ENCODE data around the gene AP3M1. TPM values are rescaled to one million over a fixed set of nuclear protein-coding genes. Genes with fewer than 3 reads are reported as not detected.

The AP3M1 gene
- total RNA-seq, 2 donors from 2014 or later = 53.3 to 60.7 TPM

DNA sequence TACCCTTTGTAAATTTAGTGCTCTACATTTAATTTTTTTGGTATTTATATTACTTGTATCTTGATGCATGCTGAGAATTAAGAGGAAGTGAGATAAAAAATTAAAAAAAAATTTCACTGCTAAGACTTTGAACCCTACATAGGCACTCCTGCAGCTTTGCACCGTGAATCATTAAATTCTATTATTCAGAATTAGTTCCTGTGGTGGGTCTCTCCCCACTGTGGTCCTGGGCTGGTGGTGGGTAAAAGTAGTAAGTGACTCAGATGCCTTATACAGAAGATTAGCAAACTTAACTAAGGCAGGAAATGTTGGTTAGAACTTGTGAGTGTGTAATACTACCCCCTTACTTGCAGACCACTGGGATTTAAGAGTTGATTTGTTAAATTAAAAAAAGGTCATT lies 72.6 kb downstream of the AP3M1 start:
- H3K4me3 Mint-ChIP-seq = peak overlapping the region; percentile 82
- H3K4me1 Mint-ChIP-seq (ENCODE audit: low read depth in 2 of 2) = peaks cover 61 to 78% of the 10 kb centered on the region in 2 donors
- H3K36me3 Mint-ChIP-seq = peaks cover 21% of the 10 kb centered on the region
- DNase-seq (ENCODE audit: low spot score) (peak; percentile 78), ATAC-seq (peak; percentile 89 to 94)
- peak overlapping the region; percentile 97 to 99 for H3K27ac Mint-ChIP-seq
- H3K9me3 Mint-ChIP-seq = no peaks in the 10 kb centered on the region
- no peaks in the 10 kb centered on the region for H3K27me3 Mint-ChIP-seq

DNA sequence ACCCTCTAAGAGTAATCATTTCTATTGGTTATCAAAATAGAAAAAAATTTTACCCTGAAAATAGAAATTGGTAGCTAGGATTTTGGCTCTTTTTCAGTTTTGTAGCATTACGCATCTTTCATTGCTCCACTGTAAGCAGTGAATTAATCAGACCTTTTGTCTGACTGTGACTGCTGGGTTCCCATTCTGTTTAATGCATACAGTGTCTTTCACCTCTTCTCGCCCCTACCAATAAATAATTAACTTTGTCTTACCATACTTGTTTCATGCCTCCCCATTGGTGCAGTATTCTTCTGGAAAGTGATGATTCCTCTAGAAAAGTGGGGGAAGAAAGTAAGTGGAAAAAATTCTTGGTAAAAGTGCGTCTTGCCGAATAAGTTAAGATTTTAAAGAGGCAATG lies 73.2 kb downstream of the AP3M1 start:
- ATAC-seq = no peak
- no peaks in the 10 kb centered on the region for H3K27me3 Mint-ChIP-seq
- H3K9me3 Mint-ChIP-seq = no peaks in the 10 kb centered on the region
- peak overlapping the region; percentile 38 for H3K4me3 Mint-ChIP-seq
- no peak for DNase-seq (ENCODE audit: low spot score)
- H3K4me1 Mint-ChIP-seq (ENCODE audit: low read depth in 2 of 2) = peaks cover 59 to 79% of the 10 kb centered on the region in 2 donors
- H3K27ac Mint-ChIP-seq = peak overlapping the region; percentile 97 to 99
- H3K36me3 Mint-ChIP-seq = peaks cover 24% of the 10 kb centered on the region

GRCh38 chr10:74076961-74077360 lies 73.7 kb downstream of the AP3M1 start:
- Mint-ChIP-seq H3K9me3 (no peaks in the 10 kb centered on the region), H3K27ac (peak overlapping the region; percentile 97 to 99), H3K36me3 (peaks cover 24% of the 10 kb centered on the region), H3K4me3 (no peak overlapping the region), H3K4me1 (ENCODE audit: low read depth in 2 of 2) (peaks cover 56 to 74% of the 10 kb centered on the region in 2 donors), H3K27me3 (no peaks in the 10 kb centered on the region)
- no peak for DNase-seq (ENCODE audit: low spot score)
- no peak for ATAC-seq

- Mint-ChIP-seq H3K27ac (peak overlapping the region; percentile 97 to 99), H3K27me3 (no peaks in the 10 kb centered on the region), H3K9me3 (no peaks in the 10 kb centered on the region), H3K36me3 (peaks cover 24% of the 10 kb centered on the region), H3K4me3 (no peak overlapping the region), H3K4me1 (ENCODE audit: low read depth in 2 of 2) (peaks cover 50 to 64% of the 10 kb centered on the region in 2 donors)
- ATAC-seq (no peak), DNase-seq (ENCODE audit: low spot score) (no peak)
These were observed 74.7 kb downstream of the AP3M1 start for GRCh38 chr10:74075906-74076305.

- ATAC-seq = no peak
- Mint-ChIP-seq H3K36me3 (peaks cover 24% of the 10 kb centered on the region), H3K27ac (peak overlapping the region in 1 of 2 donors; percentile 99), H3K4me3 (no peak overlapping the region), H3K4me1 (ENCODE audit: low read depth in 2 of 2) (peaks cover 38% of the 10 kb centered on the region in 2 donors), H3K9me3 (no peaks in the 10 kb centered on the region), H3K27me3 (no peaks in the 10 kb centered on the region)
- no peak for DNase-seq (ENCODE audit: low spot score)
These were observed 78.1 kb downstream of the AP3M1 start for GRCh38 chr10:74072503-74072902.

DNA sequence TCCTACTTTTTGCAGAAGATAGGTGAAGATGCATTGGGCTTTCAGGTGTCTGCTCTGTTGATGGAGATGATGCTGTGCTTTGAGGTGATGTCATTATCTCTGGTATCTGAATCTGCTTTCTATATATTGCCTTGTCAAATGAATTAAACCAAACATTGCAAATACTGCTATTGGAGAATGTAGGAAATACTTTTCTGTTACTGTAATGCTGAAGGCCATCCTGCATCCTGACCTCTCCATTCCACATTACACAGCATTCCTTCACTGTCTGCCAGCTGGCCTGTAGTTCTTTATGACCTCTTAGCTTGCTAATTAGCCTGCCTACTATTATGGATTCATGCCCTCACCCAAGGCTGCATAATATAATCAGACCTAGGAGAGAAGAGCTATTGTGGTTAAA lies 79.5 kb downstream of the AP3M1 start:
- H3K4me3 Mint-ChIP-seq = no peak overlapping the region
- H3K27ac Mint-ChIP-seq = peak overlapping the region in 1 of 2 donors; percentile 12
- DNase-seq (ENCODE audit: low spot score) (no peak), ATAC-seq (no peak)
- H3K4me1 Mint-ChIP-seq (ENCODE audit: low read depth in 2 of 2) = peaks cover 25 to 30% of the 10 kb centered on the region in 2 donors
- H3K27me3 Mint-ChIP-seq = no peaks in the 10 kb centered on the region
- H3K36me3 Mint-ChIP-seq = peaks cover 19% of the 10 kb centered on the region
- no peaks in the 10 kb centered on the region for H3K9me3 Mint-ChIP-seq

Other genes with a start within 250 kb of the AP3M1 start
- gene PLAU, start 239.7 kb downstream of the AP3M1 start, total RNA-seq = not detected
- 10 to 100 TPM; 42.1 to 51.4 TPM for gene VCL, start 152.7 kb downstream of the AP3M1 start, total RNA-seq
- 10 to 100 TPM; 18.9 to 49.5 TPM for gene ADK, start 393 bp upstream of the AP3M1 start, total RNA-seq

Data from natural killer cell treated with Interleukin-12 subunit alpha and Interleukin-12 subunit beta and Interleukin-15 and Interleukin-18, amount 100 ng/mL, for 72 hours (primary cell).